Endothelial cell of umbilical vein (primary cell): ENCODE results near the gene CACNA2D2. TPM values are rescaled to one million over a fixed set of nuclear protein-coding genes. Genes with fewer than 3 reads are reported as not detected.

Experiments
- BruUV-seq: library from RNA; stranded (reverse); fragments of 400-500 nt; replicated peaks from 2 replicates; lab custom pipeline; 2021; lab: Mats Ljungman, UMichigan
- CTCF ChIA-PET: fragments of 300-600, 350-600 bp; sonication (Branson Sonifier 250); formaldehyde crosslinking; loops from one replicate; lab custom pipeline; 2021; ENCODE audit warnings: antibody characterized with exemption, inconsistent platforms; lab: Charles Lee
- POLR2A ChIA-PET: fragments of 300-600, 350-600 bp; sonication (Branson Sonifier 250); formaldehyde crosslinking; loops from one replicate; lab custom pipeline; 2021; ENCODE audit warnings: antibody characterized with exemption, inconsistent platforms; lab: Charles Lee
- DNase-seq: peaks from one replicate; pipeline ENCODE4 v3.0.0-alpha.2; 2011; ENCODE audit warnings: low read depth, low spot score
- FAIRE-seq: peaks from 2 replicates; lab custom pipeline; 2011; peaks lifted over from hg19 to GRCh38; lab: Jason Lieb, UNC
- H2AFZ ChIP-seq: 2 replicates; pipeline ENCODE4 v1.6.0; 2012; ENCODE audit warnings: low read depth, low read length, control low read depth, inconsistent platforms
- H3K27ac ChIP-seq: 2 replicates; pipeline ENCODE4 v1.5.1; 2011; ENCODE audit warnings: low read depth, mild to moderate bottlenecking, control low read depth, low read length, moderate library complexity; ENCODE audit not compliant: insufficient read depth
- H3K27me3 ChIP-seq, 2 experiments: 2 replicates each; pipeline versions ENCODE4 v1.6.0 to v1.6.1; 2011; ENCODE audit warnings: low read length in 2 of 2, mixed read lengths in 1 of 2; ENCODE audit not compliant: control insufficient read depth in 2 of 2, insufficient read depth in 2 of 2
- H3K36me3 ChIP-seq, 2 experiments: 2 replicates in 1 of 2; 3 replicates in 1 of 2; pipeline ENCODE4 v1.5.1; 2011; ENCODE audit warnings: low read length in 2 of 2, mild to moderate bottlenecking in 1 of 2, moderate library complexity in 1 of 2; ENCODE audit not compliant: control insufficient read depth in 2 of 2, insufficient read depth in 2 of 2; ENCODE audit errors: extremely low read depth in 1 of 2
- H3K4me1 ChIP-seq: 3 replicates; pipeline ENCODE4 v1.5.1; 2011; ENCODE audit warnings: mild to moderate bottlenecking, low read length; ENCODE audit not compliant: control insufficient read depth, insufficient read depth; ENCODE audit errors: extremely low read depth
- H3K4me2 ChIP-seq: 2 replicates; pipeline ENCODE4 v1.6.1; 2011; ENCODE audit warnings: low read length, control low read depth, mixed read lengths; ENCODE audit not compliant: insufficient read depth
- H3K4me3 ChIP-seq, 3 experiments: fragments of 200-600 bp in 1 of 3; sonication (generic), shearing (Covaris generic) in 1 of 3; replicated peaks in 1 of 3; 2 replicates each; pipeline ENCODE4 v1.5.1; 2011 to 2016; ENCODE audit warnings: control low read depth in 3 of 3, low read length in 3 of 3, mild to moderate bottlenecking in 2 of 3, inconsistent platforms in 1 of 3, low read depth in 1 of 3, moderate library complexity in 1 of 3; ENCODE audit not compliant: insufficient read depth in 1 of 3
- H3K79me2 ChIP-seq: 2 replicates; pipeline ENCODE4 v1.6.0; 2012; ENCODE audit warnings: low read length, inconsistent platforms; ENCODE audit not compliant: control insufficient read depth, insufficient read depth
- H3K9ac ChIP-seq: replicated peaks from 2 replicates; pipeline ENCODE3; 2011; ENCODE audit warnings: low read length, control low read depth; ENCODE audit not compliant: insufficient read depth; ENCODE audit errors: extremely low read depth
- H3K9me1 ChIP-seq: replicated peaks from 3 replicates; pipeline ENCODE4 v1.6.0; 2011; ENCODE audit warnings: mild to moderate bottlenecking, low read length; ENCODE audit not compliant: control insufficient read depth, insufficient read depth; ENCODE audit errors: extremely low read depth
- H3K9me3 ChIP-seq: replicated peaks from 2 replicates; pipeline ENCODE4 v1.5.1; 2012; ENCODE audit warnings: low read length, inconsistent platforms; ENCODE audit not compliant: control insufficient read depth, insufficient read depth
- H4K20me1 ChIP-seq: replicated peaks from 2 replicates; pipeline ENCODE3; 2011; ENCODE audit warnings: mild to moderate bottlenecking, low read length; ENCODE audit not compliant: control insufficient read depth, insufficient read depth; ENCODE audit errors: extremely low read depth
- EZH2 ChIP-seq: IDR thresholded peaks from 2 replicates; pipeline ENCODE4 v1.6.1; 2012; ENCODE audit warnings: borderline replicate concordance, low read depth, mild to moderate bottlenecking, moderate library complexity, low read length, inconsistent platforms; ENCODE audit not compliant: severe bottlenecking
- FOS ChIP-seq: IDR thresholded peaks from 2 replicates; pipeline ENCODE4 v1.6.1; 2011; ENCODE audit warnings: mild to moderate bottlenecking, low read length, moderate library complexity, borderline replicate concordance; ENCODE audit not compliant: insufficient read depth
- GATA2 ChIP-seq: IDR thresholded peaks from 2 replicates; pipeline ENCODE4 v1.7.0; 2011; ENCODE audit warnings: low read depth, mild to moderate bottlenecking, moderate library complexity, mixed read lengths, low read length; ENCODE audit not compliant: insufficient read length, insufficient read depth
- MYC ChIP-seq: IDR thresholded peaks from one replicate; pipeline ENCODE4 v1.6.1; 2011; ENCODE audit warnings: mild to moderate bottlenecking, low read depth, low read length
- POLR2A ChIP-seq: IDR thresholded peaks from 2 replicates; pipeline ENCODE4 v1.6.1; 2012; ENCODE audit warnings: low read depth, mild to moderate bottlenecking, control low read depth, low read length
- dilution Hi-C: fragments of 300-500 bp; cut with MboI; formaldehyde crosslinking; loops from one replicate; pipeline ENCODE4 v1.15.0; 2019; ENCODE audit warnings: low sequenced_read_pairs; ENCODE audit not compliant: extremely low pct_ligation_motif_present
- intact Hi-C: fragments of 100-400 bp; cut with micrococcal nuclease; formaldehyde crosslinking; loops from one replicate; pipeline ENCODE4 v1.10.0; 2022
- polyA plus RNA-seq, 4 experiments: library from polyadenylated mRNA; depleted of rRNA in 3 of 4; stranded (reverse) in 3 of 4; unstranded in 1 of 4; fragments of >200 nt; gene quantifications; 2 replicates each; pipeline versions ENCODE4 v1.2.1 to v1.2.3, GENCODE V29; 2011 to 2012; ENCODE audit warnings: missing spikeins in 1 of 4
- total RNA-seq: library from RNA; stranded (reverse); gene quantifications from 2 replicates; pipeline ENCODE4 v1.2.3, GENCODE V29; 2021
- TF ChIP-seq, protein P1 (sequence below), 2 donors: IDR thresholded peaks; 1 replicate in 1 of 2; 2 replicates in 1 of 2; pipeline ENCODE4 v1.5.1; 2011; ENCODE audit warnings: low read length in 2 of 2, mild to moderate bottlenecking in 2 of 2, moderate library complexity in 2 of 2, control low read depth in 1 of 2, inconsistent platforms in 1 of 2, low read depth in 1 of 2; ENCODE audit not compliant: insufficient read depth in 1 of 2; ENCODE audit errors: extremely low read depth in 1 of 2

The CACNA2D2 gene
- total and polyA plus RNA-seq, 2 donors (not counting 3 experiments of a cell fraction or from before 2014, with no cell fraction given) = 0.15 TPM; not detected in 1

GRCh38 chr3:50552598-50552997 is 49.2 kb upstream of the CACNA2D2 start:
- H2AFZ ChIP-seq = no peak overlapping the region
- no peak for TF ChIP-seq POLR2A
- TF ChIP-seq MYC = no peak
- TF ChIP-seq FOS = no peak
- TF ChIP-seq, protein P1, sequence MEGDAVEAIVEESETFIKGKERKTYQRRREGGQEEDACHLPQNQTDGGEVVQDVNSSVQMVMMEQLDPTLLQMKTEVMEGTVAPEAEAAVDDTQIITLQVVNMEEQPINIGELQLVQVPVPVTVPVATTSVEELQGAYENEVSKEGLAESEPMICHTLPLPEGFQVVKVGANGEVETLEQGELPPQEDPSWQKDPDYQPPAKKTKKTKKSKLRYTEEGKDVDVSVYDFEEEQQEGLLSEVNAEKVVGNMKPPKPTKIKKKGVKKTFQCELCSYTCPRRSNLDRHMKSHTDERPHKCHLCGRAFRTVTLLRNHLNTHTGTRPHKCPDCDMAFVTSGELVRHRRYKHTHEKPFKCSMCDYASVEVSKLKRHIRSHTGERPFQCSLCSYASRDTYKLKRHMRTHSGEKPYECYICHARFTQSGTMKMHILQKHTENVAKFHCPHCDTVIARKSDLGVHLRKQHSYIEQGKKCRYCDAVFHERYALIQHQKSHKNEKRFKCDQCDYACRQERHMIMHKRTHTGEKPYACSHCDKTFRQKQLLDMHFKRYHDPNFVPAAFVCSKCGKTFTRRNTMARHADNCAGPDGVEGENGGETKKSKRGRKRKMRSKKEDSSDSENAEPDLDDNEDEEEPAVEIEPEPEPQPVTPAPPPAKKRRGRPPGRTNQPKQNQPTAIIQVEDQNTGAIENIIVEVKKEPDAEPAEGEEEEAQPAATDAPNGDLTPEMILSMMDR (IDR thresholded peaks at IDR 0.05; ENCODE audit: extremely low read depth in 1 of 2, insufficient read depth in 1 of 2, low read depth in 1 of 2, low read length in 2 of 2) = no peak
- TF ChIP-seq EZH2 = no peak
- no peak for TF ChIP-seq GATA2
- CTCF ChIA-PET = interaction anchor here (4.7 kb wide), 1 partner anchor 10 kb away, joined by 36 read pairs; no protein-coding TSS in a partner anchor
- H3K9me1 ChIP-seq = no peaks in the 10 kb centered on the region
- H3K4me2 ChIP-seq = no peak overlapping the region
- H3K36me3 ChIP-seq = no peaks in the 10 kb centered on the region
- DNase-seq (no peak), FAIRE-seq (no peak)
- H3K9ac ChIP-seq = no peak overlapping the region
- H3K4me1 ChIP-seq = no peaks in the 10 kb centered on the region
- no peaks in the 10 kb centered on the region for H4K20me1 ChIP-seq
- no peak overlapping the region for H3K4me3 ChIP-seq
- no peak overlapping the region for H3K27ac ChIP-seq
- POLR2A ChIA-PET = interaction anchor here (0.8 kb wide), 1 partner anchor 312 kb away, joined by 3 read pairs; no protein-coding TSS in a partner anchor
- dilution Hi-C loops (no loop called here), intact Hi-C loops (no loop called here)
- H3K9me3 ChIP-seq = no peaks in the 10 kb centered on the region
- BruUV-seq = no TSS peak
- H3K27me3 ChIP-seq = no peaks in the 10 kb centered on the region
- H3K79me2 ChIP-seq = no peaks in the 10 kb centered on the region
